Measurements from ENCODE around the gene PADI6.

Gene PADI6

GRCh38 chr1:17358557-17358956 lies 13.4 kb upstream of the PADI6 start:
- no peak for DNase-seq

- no peak for DNase-seq
Measured at GRCh38 chr1:17359031-17359430, 13.0 kb upstream of the PADI6 start.

- no peak for DNase-seq
Measured at GRCh38 chr1:17359808-17360207, 12.2 kb upstream of the PADI6 start.

- no peak for DNase-seq
Measured at GRCh38 chr1:17360272-17360956, 11.6 kb upstream of the PADI6 start.

GRCh38 chr1:17361687-17362086 lies 10.3 kb upstream of the PADI6 start:
- no peak for DNase-seq

GRCh38 chr1:17363351-17363750 lies 8.6 kb upstream of the PADI6 start:
- no peak for DNase-seq

- DNase-seq = no peak
Measured at GRCh38 chr1:17363771-17364170, 8.2 kb upstream of the PADI6 start.

GRCh38 chr1:17365293-17365692 lies 6.7 kb upstream of the PADI6 start:
- no peak for DNase-seq

GRCh38 chr1:17369466-17369865 lies 2.5 kb upstream of the PADI6 start:
- no peak for DNase-seq

GRCh38 chr1:17370618-17371017 lies 1.4 kb upstream of the PADI6 start:
- DNase-seq = no peak

GRCh38 chr1:17372955-17373354 lies 959 bp downstream of the PADI6 start:
- no peak for DNase-seq

GRCh38 chr1:17375651-17376050 lies 3.7 kb downstream of the PADI6 start:
- no peak for DNase-seq

GRCh38 chr1:17377325-17377953 lies 5.4 kb downstream of the PADI6 start:
- DNase-seq = peak; percentile 96

- DNase-seq = no peak
Measured at GRCh38 chr1:17381161-17381560, 9.2 kb downstream of the PADI6 start.

GRCh38 chr1:17392199-17392740 lies 20.3 kb downstream of the PADI6 start:
- DNase-seq = no peak

- no peak for DNase-seq
Measured at GRCh38 chr1:17393230-17393629, 21.2 kb downstream of the PADI6 start.

GRCh38 chr1:17397910-17398695 lies 26.1 kb downstream of the PADI6 start:
- DNase-seq = no peak

GRCh38 chr1:17400725-17401341 lies 28.8 kb downstream of the PADI6 start:
- DNase-seq = no peak

- no peak for DNase-seq
Measured at GRCh38 chr1:17401841-17402240, 29.8 kb downstream of the PADI6 start.

- DNase-seq = no peak
Measured at GRCh38 chr1:17403081-17403480, 31.1 kb downstream of the PADI6 start.

GRCh38 chr1:17404034-17404684 lies 32.2 kb downstream of the PADI6 start:
- DNase-seq = no peak

- no peak for DNase-seq
Measured at GRCh38 chr1:17404820-17405219, 32.8 kb downstream of the PADI6 start.
